IPS-15b (cell line): ENCODE measurements around the gene MDH1B.
A peak's percentile ranks its signal among the peaks of the same experiment; 100 is the strongest.
"Not testable (repeated sequence)": the region's sequence is repeated elsewhere in the genome, so short reads cannot be mapped to it uniquely, and the experiment has no call there.

ENCODE experiments used
- H3K27me3 ChIP-seq: one replicate; pipeline ENCODE4 v1.6.1; 2013; ENCODE audit warnings: low read length; ENCODE audit not compliant: control insufficient read depth, insufficient read depth
- H3K36me3 ChIP-seq: one replicate; pipeline ENCODE4 v1.6.1; 2013; ENCODE audit warnings: low read length; ENCODE audit not compliant: control insufficient read depth, insufficient read depth
- H3K4me1 ChIP-seq: one replicate; pipeline ENCODE4 v1.6.1; 2013; ENCODE audit warnings: mild to moderate bottlenecking, low read length; ENCODE audit not compliant: control insufficient read depth, insufficient read depth
- H3K4me3 ChIP-seq: one replicate; pipeline ENCODE4 v1.5.1; 2013; ENCODE audit warnings: low read depth, low read length
- H3K9ac ChIP-seq: one replicate; pipeline ENCODE4 v1.6.1; 2013; ENCODE audit warnings: low read depth, mild to moderate bottlenecking, low read length
- H3K9me3 ChIP-seq: one replicate; pipeline ENCODE4 v1.6.1; 2013; ENCODE audit warnings: mild to moderate bottlenecking, low read length; ENCODE audit not compliant: control insufficient read depth, insufficient read depth

The MDH1B gene

GRCh38 chr2:206765242-206766056, at the start of gene MDH1B, which contains the start of gene FASTKD2:
MDH1B (minus strand) TSS chr2:206765328; CDS start chr2:206765271, 57 bp downstream.
FASTKD2 (plus strand) TSS chr2:206765606; CDS start chr2:206766694, 1,088 bp downstream.
- no peaks in the 10 kb centered on the region for H3K9me3 ChIP-seq
- peaks cover 6% of the 10 kb centered on the region for H3K4me1 ChIP-seq
- no peaks in the 10 kb centered on the region for H3K36me3 ChIP-seq
- H3K9ac ChIP-seq: peak within 1 kb of the TSS; percentile 94
- H3K4me3 ChIP-seq: peak within 1 kb of the TSS; percentile 82
- no peaks in the 10 kb centered on the region for H3K27me3 ChIP-seq

- H3K27me3 ChIP-seq: no peaks in the 10 kb centered on the region
- H3K9ac ChIP-seq: no peak overlapping the region
- no peaks in the 10 kb centered on the region for H3K36me3 ChIP-seq
- peaks cover 30% of the 10 kb centered on the region for H3K4me1 ChIP-seq
- no peak overlapping the region for H3K4me3 ChIP-seq
- H3K9me3 ChIP-seq: no peaks in the 10 kb centered on the region
Observed at GRCh38 chr2:206814498-206814897, 49.4 kb upstream of the MDH1B start.

- H3K36me3 ChIP-seq, H3K9me3 ChIP-seq, H3K27me3 ChIP-seq: not testable (repeated sequence)
- Histone ChIP-seq H3K4me1 (peaks cover 26% of the 10 kb centered on the region), H3K4me3 (peak overlapping the region; percentile 39), H3K9ac (peak overlapping the region; percentile 66)
Observed at GRCh38 chr2:206812471-206812870, 47.3 kb upstream of the MDH1B start.

- peak overlapping the region; percentile 37 for H3K9ac ChIP-seq
Observed at GRCh38 chr2:206807624-206808023, 42.5 kb upstream of the MDH1B start.

GRCh38 chr2:206805887-206806607, 40.9 kb upstream of the MDH1B start:
- H3K4me1 ChIP-seq: peaks cover 28% of the 10 kb centered on the region
- no peaks in the 10 kb centered on the region for H3K27me3 ChIP-seq
- peak overlapping the region; percentile 4 for H3K4me3 ChIP-seq
- H3K9me3 ChIP-seq: no peaks in the 10 kb centered on the region
- H3K9ac ChIP-seq: peak overlapping the region; percentile 57
- peaks cover 9% of the 10 kb centered on the region for H3K36me3 ChIP-seq

More at GRCh38 chr2:206807624-206808023, 42.5 kb upstream of the MDH1B start:
- H3K9me3 ChIP-seq, H3K27me3 ChIP-seq, H3K36me3 ChIP-seq: not testable (repeated sequence)
- Histone ChIP-seq H3K4me3 (peak overlapping the region; percentile 13), H3K4me1 (peaks cover 20% of the 10 kb centered on the region)

GRCh38 chr2:206804326-206804725, 39.2 kb upstream of the MDH1B start:
- Histone ChIP-seq H3K4me1 (peaks cover 40% of the 10 kb centered on the region), H3K9ac (no peak overlapping the region), H3K4me3 (no peak overlapping the region), H3K9me3 (no peaks in the 10 kb centered on the region), H3K27me3 (no peaks in the 10 kb centered on the region), H3K36me3 (peaks cover 9% of the 10 kb centered on the region)

- no peaks in the 10 kb centered on the region for H3K27me3 ChIP-seq
- H3K36me3 ChIP-seq: peaks cover 9% of the 10 kb centered on the region
- peaks cover 40% of the 10 kb centered on the region for H3K4me1 ChIP-seq
- H3K9me3 ChIP-seq: no peaks in the 10 kb centered on the region
- no peak overlapping the region for H3K4me3 ChIP-seq
- H3K9ac ChIP-seq: peak overlapping the region; percentile 29
Observed at GRCh38 chr2:206802654-206803514, 37.8 kb upstream of the MDH1B start.

GRCh38 chr2:206801418-206802189, 36.5 kb upstream of the MDH1B start:
- Histone ChIP-seq H3K4me3 (no peak overlapping the region), H3K4me1 (peaks cover 40% of the 10 kb centered on the region), H3K27me3 (no peaks in the 10 kb centered on the region), H3K9ac (no peak overlapping the region), H3K36me3 (peaks cover 9% of the 10 kb centered on the region), H3K9me3 (no peaks in the 10 kb centered on the region)

GRCh38 chr2:206800506-206801417, 35.6 kb upstream of the MDH1B start:
- Histone ChIP-seq H3K9me3 (no peaks in the 10 kb centered on the region), H3K27me3 (no peaks in the 10 kb centered on the region), H3K4me3 (no peak overlapping the region), H3K4me1 (peaks cover 38% of the 10 kb centered on the region), H3K9ac (no peak overlapping the region), H3K36me3 (peaks cover 2% of the 10 kb centered on the region)

- Histone ChIP-seq H3K27me3 (no peaks in the 10 kb centered on the region), H3K9ac (no peak overlapping the region), H3K36me3 (no peaks in the 10 kb centered on the region), H3K4me1 (peaks cover 31% of the 10 kb centered on the region), H3K4me3 (no peak overlapping the region), H3K9me3 (no peaks in the 10 kb centered on the region)
Observed at GRCh38 chr2:206799083-206799482, 34.0 kb upstream of the MDH1B start.
